GM12865 (cell line): ENCODE measurements around the gene CNGA3.

Experiments
- DNase-seq: peaks from one replicate; pipeline ENCODE4 v3.0.0; 2010; ENCODE audit warnings: low read depth
- H3K4me3 ChIP-seq: 2 replicates; pipeline ENCODE4 v1.5.1; 2011; ENCODE audit warnings: mild to moderate bottlenecking, low read depth, low read length, control low read depth
- TF ChIP-seq, protein P1 (sequence below): IDR thresholded peaks from 2 replicates; pipeline ENCODE4 v1.5.1; 2011; ENCODE audit warnings: low read length, control low read depth, low read depth, inconsistent platforms; ENCODE audit not compliant: insufficient read depth; ENCODE audit errors: missing control alignments

CNGA3 gene

DNA sequence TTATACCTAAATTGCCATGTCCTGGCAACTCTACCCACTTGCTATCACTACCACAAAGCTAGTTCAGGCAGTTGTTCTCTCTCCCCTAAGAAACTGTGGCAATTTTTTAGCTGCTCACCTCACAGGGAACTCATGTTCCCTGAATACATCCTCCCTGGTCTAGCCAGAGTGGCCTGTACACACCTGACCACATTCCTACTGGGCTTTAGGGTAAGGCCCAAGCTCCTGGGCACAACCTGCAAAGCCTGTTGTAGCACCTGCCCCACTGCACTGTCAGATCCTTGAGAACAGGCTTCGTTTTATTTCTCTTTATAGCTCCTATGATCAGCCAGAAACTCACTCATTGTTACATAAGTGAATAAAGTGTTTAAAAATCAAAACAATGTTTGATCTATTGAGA, 21.5 kb downstream of the CNGA3 start:
- TF ChIP-seq, protein P1, sequence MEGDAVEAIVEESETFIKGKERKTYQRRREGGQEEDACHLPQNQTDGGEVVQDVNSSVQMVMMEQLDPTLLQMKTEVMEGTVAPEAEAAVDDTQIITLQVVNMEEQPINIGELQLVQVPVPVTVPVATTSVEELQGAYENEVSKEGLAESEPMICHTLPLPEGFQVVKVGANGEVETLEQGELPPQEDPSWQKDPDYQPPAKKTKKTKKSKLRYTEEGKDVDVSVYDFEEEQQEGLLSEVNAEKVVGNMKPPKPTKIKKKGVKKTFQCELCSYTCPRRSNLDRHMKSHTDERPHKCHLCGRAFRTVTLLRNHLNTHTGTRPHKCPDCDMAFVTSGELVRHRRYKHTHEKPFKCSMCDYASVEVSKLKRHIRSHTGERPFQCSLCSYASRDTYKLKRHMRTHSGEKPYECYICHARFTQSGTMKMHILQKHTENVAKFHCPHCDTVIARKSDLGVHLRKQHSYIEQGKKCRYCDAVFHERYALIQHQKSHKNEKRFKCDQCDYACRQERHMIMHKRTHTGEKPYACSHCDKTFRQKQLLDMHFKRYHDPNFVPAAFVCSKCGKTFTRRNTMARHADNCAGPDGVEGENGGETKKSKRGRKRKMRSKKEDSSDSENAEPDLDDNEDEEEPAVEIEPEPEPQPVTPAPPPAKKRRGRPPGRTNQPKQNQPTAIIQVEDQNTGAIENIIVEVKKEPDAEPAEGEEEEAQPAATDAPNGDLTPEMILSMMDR: no peak
- DNase-seq: no peak
- no peak overlapping the region for H3K4me3 ChIP-seq

DNA sequence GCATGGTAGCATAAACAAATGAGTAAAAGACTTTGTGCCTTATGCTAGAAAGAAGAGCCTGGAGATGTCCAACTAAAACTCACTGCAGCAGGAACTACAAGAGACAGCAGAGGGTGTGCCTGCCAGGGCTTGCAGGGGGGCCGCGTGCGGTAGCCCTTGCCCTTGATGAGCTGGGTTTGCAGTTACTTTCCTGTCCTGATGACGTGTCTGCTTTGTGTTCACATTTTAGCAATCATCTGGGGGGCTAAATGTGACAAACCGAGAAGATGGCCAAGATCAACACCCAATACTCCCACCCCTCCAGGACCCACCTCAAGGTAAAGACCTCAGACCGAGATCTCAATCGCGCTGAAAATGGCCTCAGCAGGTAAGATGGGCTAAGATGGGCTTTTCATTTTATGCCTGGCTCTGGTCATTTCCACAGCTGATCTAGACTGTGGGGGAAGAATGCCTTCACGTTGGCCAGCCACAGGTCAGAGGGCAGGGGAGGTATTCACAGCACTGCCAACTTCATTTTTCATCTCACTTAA, 23.5 kb downstream of the CNGA3 start:
- no peak overlapping the region for H3K4me3 ChIP-seq
- TF ChIP-seq, protein P1: no peak
- no peak for DNase-seq

DNA sequence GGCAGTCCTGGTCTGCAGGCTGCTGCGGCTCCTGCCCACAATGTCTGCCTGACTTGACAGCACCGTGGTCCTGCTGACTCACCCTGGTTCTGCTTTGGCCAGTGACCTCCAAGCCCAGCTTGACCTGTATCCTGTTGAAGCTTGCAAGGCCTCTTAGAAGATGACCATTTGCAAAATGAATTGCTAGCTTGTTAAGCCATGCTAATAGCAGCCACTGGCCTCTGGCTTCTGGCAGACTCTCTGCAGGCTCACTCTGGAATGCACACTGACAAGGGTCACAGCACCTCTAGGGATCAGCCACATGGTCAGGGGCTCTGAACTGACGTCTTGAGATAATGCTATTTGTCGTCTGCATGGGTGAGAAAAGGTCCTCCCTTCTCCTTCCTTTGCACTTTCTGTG, 25.9 kb downstream of the CNGA3 start:
- no peak for DNase-seq
- H3K4me3 ChIP-seq: no peak overlapping the region
- TF ChIP-seq, protein P1: no peak

DNA sequence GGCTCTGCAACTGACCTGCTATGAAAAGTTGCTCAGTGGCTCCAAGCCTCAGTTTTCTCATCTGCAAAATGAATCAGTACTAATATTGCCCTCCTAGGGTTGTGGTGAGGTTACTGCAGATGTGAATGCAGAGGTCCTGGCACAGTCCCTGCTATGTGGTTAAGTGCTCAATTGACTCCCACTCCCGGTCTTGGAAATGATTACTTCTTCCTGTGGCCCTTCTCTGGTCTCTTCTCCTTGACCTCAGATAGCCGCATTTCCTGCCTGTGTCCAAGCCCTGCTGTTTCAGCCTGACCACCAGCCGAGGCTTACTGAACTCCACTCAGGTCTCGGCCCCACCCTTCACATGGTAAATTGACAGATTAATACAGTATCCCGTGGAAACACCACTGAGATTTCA, 26.3 kb downstream of the CNGA3 start:
- DNase-seq: no peak
- TF ChIP-seq, protein P1: no peak
- no peak overlapping the region for H3K4me3 ChIP-seq

DNA sequence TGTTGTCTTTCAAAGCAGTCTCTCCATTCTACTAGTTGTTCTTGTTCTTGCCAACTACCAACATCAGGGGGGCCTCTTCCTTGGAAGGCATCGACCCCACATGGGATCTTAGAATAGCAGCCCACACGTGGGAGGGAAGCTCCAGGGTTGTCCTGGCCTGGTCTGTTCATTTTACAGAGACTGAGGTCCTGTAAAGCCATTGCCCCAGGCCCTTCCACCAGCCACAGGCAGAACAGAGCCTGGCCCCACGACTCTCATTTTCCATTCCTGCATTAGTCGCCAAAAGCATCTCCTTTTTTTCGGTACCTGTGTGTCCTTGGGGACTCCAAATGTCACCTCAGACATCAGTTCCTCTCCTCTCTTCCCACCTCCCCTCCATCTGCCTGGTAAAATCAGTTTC, 28.0 kb downstream of the CNGA3 start:
- TF ChIP-seq, protein P1: no peak
- DNase-seq: no peak
- no peak overlapping the region for H3K4me3 ChIP-seq

DNA sequence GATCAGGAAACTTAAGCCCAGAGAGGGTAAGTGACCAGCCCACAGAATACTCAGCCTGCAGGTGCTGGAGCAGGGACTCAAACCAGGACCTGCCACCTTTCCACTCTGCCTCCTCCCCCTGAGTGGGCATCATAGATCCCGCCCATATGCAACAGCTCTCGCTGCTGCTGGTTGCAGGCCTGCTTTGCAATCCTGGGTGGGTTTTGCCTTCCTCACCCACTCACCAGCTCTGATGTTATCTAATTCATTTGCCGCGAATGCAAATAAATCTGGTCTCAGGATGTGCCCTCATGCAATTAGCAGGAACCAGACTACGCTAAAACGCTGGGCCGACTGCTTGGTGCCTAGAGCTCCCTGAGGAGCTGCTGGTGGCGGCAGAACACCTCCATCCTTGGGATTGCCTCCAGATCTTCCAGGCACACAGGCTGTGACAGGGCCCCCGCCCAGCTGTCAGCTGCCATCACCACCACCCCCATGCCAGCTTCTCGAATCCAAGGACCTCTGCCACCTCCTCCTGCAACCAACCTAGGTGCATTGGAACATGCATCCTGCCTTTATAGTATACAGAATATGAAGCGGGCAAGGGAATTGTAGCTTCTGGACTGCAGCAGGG, 28.8 kb downstream of the CNGA3 start:
- TF ChIP-seq, protein P1: no peak
- H3K4me3 ChIP-seq: no peak overlapping the region
- no peak for DNase-seq
